Stimulated activated CD8-positive, alpha-beta memory T cell treated with anti-CD3 and anti-CD28 coated beads, Interleukin-15, amount 100 ng/mL, for 24 hours (primary cell): Measurements from ENCODE around the gene MISP.

ENCODE experiments used
- DNase-seq: peaks from one replicate; pipeline ENCODE4 v3.0.0-alpha.2; 2020; ENCODE audit warnings: low read depth

Gene MISP

GRCh38 chr19:810883-811489 is 60.1 kb downstream of the MISP start:
- no peak for DNase-seq

- DNase-seq: no peak
Observed at GRCh38 chr19:811506-812048, 60.7 kb downstream of the MISP start.

- DNase-seq: no peak
Observed at GRCh38 chr19:812049-812746, 61.3 kb downstream of the MISP start.

GRCh38 chr19:812747-813218 is 61.9 kb downstream of the MISP start:
- no peak for DNase-seq

GRCh38 chr19:813219-814151 is 62.6 kb downstream of the MISP start:
- no peak for DNase-seq
